HEK293T (cell line): ENCODE measurements around the gene NOTCH2.
"Not testable (repeated sequence)": the region's sequence is repeated elsewhere in the genome, so short reads cannot be mapped to it uniquely, and the experiment has no call there.

ENCODE experiments used
- CTCF ChIA-PET: fragments of 350-600 bp; formaldehyde crosslinking; extraction: SDS; loops from one replicate; lab custom pipeline; 2021; ENCODE audit warnings: antibody characterized with exemption, inconsistent platforms; lab: Yijun Ruan, JAX
- POLR2A ChIA-PET: fragments of 350-600 bp; formaldehyde crosslinking; extraction: SDS; loops from one replicate; lab custom pipeline; 2020; ENCODE audit warnings: antibody characterized with exemption, inconsistent platforms; lab: Yijun Ruan, JAX
- DNase-seq: peaks from one replicate; pipeline ENCODE4 v3.0.0; 2012; ENCODE audit warnings: mixed read lengths; ENCODE audit errors: extremely low spot score
- ARNT ChIP-seq: fragments of 450-650 bp; IDR thresholded peaks from 2 replicates; pipeline ENCODE4 v1.6.1; 2017; ENCODE audit warnings: mild to moderate bottlenecking
- BHLHE40 ChIP-seq: fragments of 450-650 bp; IDR thresholded peaks from 2 replicates; pipeline ENCODE4 v1.6.1; 2016; ENCODE audit warnings: mild to moderate bottlenecking, moderate library complexity, borderline replicate concordance
- CTBP1 ChIP-seq: fragments of 450-650 bp; IDR thresholded peaks from 2 replicates; pipeline ENCODE4 v1.6.1; 2016; ENCODE audit warnings: borderline replicate concordance
- ELF4 ChIP-seq: fragments of 450-650 bp; IDR thresholded peaks from 2 replicates; pipeline ENCODE4 v1.6.1; 2017; ENCODE audit warnings: antibody characterized with exemption
- FOXA1 ChIP-seq: fragments of 450-650 bp; IDR thresholded peaks from 2 replicates; pipeline ENCODE4 v1.6.1; 2016; ENCODE audit warnings: mild to moderate bottlenecking
- FOXK2 ChIP-seq: fragments of 450-650 bp; IDR thresholded peaks from 2 replicates; pipeline ENCODE4 v1.6.1; 2016; ENCODE audit warnings: mild to moderate bottlenecking
- FOXM1 ChIP-seq: fragments of 450-650 bp; IDR thresholded peaks from 2 replicates; pipeline ENCODE4 v1.6.1; 2017; ENCODE audit warnings: mild to moderate bottlenecking, borderline replicate concordance
- HDGF ChIP-seq: fragments of 450-650 bp; IDR thresholded peaks from 2 replicates; pipeline ENCODE4 v1.6.1; 2017; ENCODE audit warnings: antibody characterized with exemption, borderline replicate concordance
- L3MBTL2 ChIP-seq: fragments of 450-650 bp; conservative IDR thresholded peaks from 2 replicates; pipeline ENCODE4 v1.6.1; 2016; ENCODE audit warnings: mild to moderate bottlenecking
- LEF1 ChIP-seq: fragments of 450-650 bp; IDR thresholded peaks from 2 replicates; pipeline ENCODE4 v1.6.1; 2017; ENCODE audit warnings: mild to moderate bottlenecking, borderline replicate concordance
- NFRKB ChIP-seq: fragments of 450-650 bp; IDR thresholded peaks from 2 replicates; pipeline ENCODE4 v1.6.1; 2016; ENCODE audit warnings: mild to moderate bottlenecking, moderate library complexity
- SP1 ChIP-seq: fragments of 450-650 bp; IDR thresholded peaks from 2 replicates; pipeline ENCODE4 v1.6.1; 2017
- SUZ12 ChIP-seq: fragments of 450-650 bp; IDR thresholded peaks from 2 replicates; pipeline ENCODE4 v1.6.1; 2016; ENCODE audit warnings: mild to moderate bottlenecking
- TARDBP ChIP-seq: fragments of 450-650 bp; IDR thresholded peaks from 2 replicates; pipeline ENCODE4 v1.6.1; 2016
- ZNF384 ChIP-seq: fragments of 450-650 bp; IDR thresholded peaks from 2 replicates; pipeline ENCODE4 v1.6.1; 2016
- TF ChIP-seq, protein P1 (sequence below): fragments of 450-650 bp; IDR thresholded peaks from 2 replicates; pipeline ENCODE4 v1.6.1; 2016

Gene NOTCH2

DNA sequence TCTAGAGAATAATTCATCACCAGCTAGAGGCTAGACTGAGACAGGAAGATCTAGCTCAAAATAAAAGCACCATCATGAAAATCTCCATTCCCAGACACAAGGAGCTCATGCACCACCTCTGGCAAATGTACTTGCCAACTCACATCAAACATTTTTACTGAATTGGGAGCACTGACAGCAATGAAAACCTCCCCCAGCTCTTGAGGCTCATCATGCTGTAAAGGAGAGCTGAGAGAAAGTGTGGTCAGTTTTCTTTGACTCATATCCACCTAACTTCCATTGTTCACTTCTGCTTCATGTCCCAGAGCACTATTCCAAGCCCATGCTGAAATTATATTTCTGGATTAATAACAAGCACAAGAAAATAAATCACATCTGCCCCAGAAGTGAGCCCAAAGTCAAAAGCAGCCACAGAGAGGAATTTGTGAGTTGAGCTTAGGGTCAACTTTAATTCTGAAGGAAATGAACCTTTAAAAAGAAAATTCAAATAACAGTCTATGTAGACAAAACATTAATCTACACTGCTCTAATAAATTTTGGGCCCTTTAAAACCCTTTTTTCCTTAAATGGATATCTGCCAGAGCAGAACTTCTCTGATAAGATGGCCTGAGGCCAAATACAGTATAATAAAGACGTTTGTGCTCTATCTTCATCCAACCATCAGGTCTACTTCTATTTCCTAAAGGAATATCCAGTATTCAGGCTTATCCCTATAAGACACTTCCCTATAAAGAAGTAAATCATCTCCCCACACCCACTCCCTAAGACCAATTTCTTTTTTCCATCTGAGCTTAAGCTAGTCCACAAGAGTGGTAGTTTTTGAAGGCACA lies 87.3 kb downstream of the NOTCH2 start:
- POLR2A ChIA-PET: no interaction called here
- DNase-seq: no peak
- TF ChIP-seq CTBP1 (no peak), LEF1 (no peak), ELF4 (no peak), ARNT (no peak), BHLHE40 (no peak), FOXA1 (no peak), FOXM1 (no peak), FOXK2 (no peak), ZNF384 (no peak), TARDBP (no peak), L3MBTL2 (no peak), SP1 (no peak), HDGF (no peak), SUZ12 (no peak), NFRKB (no peak)
- TF ChIP-seq, protein P1, sequence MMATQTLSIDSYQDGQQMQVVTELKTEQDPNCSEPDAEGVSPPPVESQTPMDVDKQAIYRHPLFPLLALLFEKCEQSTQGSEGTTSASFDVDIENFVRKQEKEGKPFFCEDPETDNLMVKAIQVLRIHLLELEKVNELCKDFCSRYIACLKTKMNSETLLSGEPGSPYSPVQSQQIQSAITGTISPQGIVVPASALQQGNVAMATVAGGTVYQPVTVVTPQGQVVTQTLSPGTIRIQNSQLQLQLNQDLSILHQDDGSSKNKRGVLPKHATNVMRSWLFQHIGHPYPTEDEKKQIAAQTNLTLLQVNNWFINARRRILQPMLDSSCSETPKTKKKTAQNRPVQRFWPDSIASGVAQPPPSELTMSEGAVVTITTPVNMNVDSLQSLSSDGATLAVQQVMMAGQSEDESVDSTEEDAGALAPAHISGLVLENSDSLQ: no peak
- CTCF ChIA-PET: interaction anchor here (1.0 kb wide), 1 partner anchor 14 kb away, joined by 3 read pairs; no protein-coding TSS in a partner anchor

DNA sequence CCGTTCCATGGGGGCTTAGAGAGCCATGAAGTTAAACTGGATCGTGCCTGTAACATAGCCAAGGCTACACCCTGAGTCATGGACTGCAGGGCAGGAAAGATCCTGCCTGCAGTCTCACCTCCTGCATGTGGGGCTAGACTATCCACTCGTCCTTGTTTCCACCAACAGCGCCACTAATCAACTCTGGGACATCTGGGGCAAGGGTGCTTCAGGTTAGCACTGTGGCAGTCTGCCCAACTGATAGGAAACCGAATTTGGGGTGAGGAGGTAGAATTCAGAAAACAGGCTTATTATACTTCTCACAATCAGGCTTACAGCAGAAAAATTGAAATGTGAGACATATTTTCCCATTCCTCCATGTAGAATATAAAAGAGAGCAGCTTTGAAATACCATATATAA lies 88.0 kb downstream of the NOTCH2 start:
- ChIA-PET POLR2A (no interaction called here), CTCF (no interaction called here)
- TF ChIP-seq ELF4 (no peak), ARNT (no peak), ZNF384 (no peak), CTBP1 (no peak), L3MBTL2 (no peak), SP1 (no peak), SUZ12 (no peak), FOXK2 (no peak), FOXM1 (no peak), NFRKB (no peak)
- no peak for DNase-seq

DNA sequence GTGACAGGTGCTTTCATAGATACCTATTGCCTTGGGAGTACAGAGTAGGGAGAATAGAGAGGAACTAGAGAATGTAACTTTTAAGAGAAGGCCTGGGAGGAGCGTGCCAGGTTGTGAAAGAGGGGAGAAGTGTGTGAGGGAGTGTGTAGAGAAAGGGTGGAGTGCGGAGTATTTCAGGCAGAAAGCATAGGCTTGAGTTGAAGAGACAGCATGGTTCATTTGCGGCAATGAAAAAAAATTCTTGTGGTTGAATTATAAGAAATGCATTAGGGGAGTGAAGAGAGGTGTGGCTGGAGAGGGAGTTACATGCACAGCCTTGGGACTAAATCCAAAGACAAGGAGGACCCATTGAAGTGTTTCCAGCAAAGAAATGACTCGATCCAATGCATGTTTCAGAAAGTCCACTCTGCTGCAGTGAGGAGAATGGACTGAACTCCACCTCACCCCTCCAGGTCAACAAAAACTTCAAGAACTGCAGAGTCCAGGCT lies 91.4 kb downstream of the NOTCH2 start:
- CTCF ChIA-PET: no interaction called here
- POLR2A ChIA-PET: no interaction called here
- no peak for DNase-seq
- TF ChIP-seq NFRKB (no peak), CTBP1 (no peak), LEF1 (no peak), TARDBP (no peak), FOXA1 (no peak), SP1 (no peak), SUZ12 (no peak)

DNA sequence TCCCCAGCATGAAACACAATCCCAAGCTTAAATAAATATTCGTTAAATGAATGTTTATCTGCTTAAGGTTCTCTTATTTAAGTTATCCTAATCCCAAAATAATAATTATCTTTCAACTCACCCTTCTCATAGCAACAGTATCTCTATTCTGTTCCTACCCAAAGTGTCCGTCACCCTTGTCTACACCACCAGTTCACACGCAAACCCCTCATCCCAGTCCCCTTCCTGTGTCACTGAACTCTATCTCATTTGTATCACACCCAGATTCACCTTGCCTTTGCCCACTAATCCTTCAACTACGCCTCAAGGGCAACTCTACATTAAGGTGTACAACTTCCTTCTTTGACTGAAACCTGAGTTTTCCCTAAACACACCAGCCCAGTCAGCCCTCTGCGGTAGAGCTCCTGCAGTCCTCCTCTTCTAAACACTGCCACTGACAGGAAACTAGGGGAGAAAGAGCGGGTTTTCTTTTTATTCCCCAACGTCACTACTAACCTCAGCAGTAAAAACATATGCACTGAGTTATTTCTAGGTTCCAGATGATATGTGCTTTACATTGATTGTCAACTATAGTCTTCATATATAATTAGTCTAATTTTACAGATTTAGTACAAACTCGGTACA lies 92.2 kb downstream of the NOTCH2 start:
- POLR2A ChIA-PET, DNase-seq, CTCF ChIA-PET: not testable (repeated sequence)

DNA sequence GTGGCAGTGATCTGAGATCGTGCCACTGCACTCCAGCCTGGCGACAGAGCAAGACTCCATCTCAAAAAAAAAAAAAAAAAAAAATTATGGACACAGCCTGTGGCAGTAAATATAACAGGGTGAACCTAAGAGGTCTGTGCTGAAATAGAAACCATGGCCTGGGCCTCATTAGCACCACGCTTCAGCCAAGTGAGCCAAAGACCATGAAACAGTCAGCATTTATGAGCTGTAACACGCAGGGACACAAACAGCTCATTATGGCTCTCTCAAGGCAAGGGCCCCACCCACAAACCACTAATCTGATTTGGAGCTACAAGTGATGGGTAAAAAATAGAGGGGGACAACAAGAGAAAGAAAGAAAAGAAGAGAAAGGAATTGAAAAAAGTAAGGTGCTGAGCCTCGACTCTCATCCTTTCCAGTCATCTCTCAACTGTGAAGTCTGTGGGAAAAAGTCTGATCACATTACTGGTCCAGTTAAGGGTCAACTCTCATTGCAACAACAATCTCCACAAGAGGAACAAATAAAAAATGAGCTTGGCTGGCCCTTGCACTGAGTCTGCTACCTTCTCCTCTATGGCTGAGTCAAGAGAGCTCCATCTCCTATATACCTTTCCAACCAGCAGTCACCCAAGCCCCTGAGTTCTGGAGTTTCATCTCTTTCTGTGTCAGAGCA lies 93.7 kb downstream of the NOTCH2 start:
- DNase-seq, CTCF ChIA-PET, POLR2A ChIA-PET: not testable (repeated sequence)

DNA sequence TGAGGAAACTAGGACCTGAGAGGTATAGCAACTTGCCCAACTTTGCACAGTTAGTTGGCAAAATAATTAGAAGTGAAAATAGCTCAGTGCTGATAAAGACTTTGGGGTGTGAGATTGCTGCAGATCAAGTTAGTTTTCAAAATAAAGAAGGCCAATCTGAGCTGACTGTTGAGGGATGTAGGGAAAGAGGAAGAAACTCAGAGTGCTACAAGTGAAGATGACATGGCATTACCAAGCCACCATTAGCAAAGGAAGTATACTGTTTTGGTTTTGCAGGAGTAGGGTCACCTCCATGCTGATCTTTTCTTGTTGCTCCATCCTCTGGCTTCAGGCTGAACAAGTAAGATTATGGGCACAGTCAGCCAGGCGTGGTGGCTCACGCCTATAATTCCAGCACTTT lies 94.5 kb downstream of the NOTCH2 start:
- TF ChIP-seq FOXK2 (no peak), FOXA1 (no peak)
- TF ChIP-seq, protein P1: no peak
- ChIA-PET POLR2A (no interaction called here), CTCF (no interaction called here)
- no peak for DNase-seq

DNA sequence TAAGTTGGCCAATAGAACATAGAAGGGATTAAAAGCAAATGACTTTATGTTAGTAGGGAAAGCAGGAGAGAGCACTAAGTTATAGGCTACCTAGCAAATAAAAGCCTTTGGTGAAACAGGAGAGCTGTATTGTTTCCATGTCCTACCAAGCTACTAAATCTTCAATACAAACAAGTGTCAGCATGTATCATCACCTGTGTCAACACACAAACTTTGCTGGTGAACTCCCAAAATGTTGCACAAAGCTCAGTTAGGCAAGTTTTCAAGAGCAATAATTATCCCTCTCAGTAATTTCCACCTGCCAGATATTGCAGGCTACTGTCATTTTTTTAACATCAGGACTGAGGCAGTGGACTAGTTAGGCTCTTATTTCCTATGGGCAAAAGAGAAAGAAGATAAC lies 95.4 kb downstream of the NOTCH2 start:
- no peak for DNase-seq
- no peak for TF ChIP-seq BHLHE40
- TF ChIP-seq FOXM1: no peak
- TF ChIP-seq FOXA1: no peak
- TF ChIP-seq LEF1: no peak
- no peak for TF ChIP-seq ZNF384
- POLR2A ChIA-PET: no interaction called here
- CTCF ChIA-PET: no interaction called here
